ENCODE results near the gene USP28. TPM values are rescaled to one million over a fixed set of nuclear protein-coding genes. Genes with fewer than 3 reads are reported as not detected.

Gene USP28, protein sequence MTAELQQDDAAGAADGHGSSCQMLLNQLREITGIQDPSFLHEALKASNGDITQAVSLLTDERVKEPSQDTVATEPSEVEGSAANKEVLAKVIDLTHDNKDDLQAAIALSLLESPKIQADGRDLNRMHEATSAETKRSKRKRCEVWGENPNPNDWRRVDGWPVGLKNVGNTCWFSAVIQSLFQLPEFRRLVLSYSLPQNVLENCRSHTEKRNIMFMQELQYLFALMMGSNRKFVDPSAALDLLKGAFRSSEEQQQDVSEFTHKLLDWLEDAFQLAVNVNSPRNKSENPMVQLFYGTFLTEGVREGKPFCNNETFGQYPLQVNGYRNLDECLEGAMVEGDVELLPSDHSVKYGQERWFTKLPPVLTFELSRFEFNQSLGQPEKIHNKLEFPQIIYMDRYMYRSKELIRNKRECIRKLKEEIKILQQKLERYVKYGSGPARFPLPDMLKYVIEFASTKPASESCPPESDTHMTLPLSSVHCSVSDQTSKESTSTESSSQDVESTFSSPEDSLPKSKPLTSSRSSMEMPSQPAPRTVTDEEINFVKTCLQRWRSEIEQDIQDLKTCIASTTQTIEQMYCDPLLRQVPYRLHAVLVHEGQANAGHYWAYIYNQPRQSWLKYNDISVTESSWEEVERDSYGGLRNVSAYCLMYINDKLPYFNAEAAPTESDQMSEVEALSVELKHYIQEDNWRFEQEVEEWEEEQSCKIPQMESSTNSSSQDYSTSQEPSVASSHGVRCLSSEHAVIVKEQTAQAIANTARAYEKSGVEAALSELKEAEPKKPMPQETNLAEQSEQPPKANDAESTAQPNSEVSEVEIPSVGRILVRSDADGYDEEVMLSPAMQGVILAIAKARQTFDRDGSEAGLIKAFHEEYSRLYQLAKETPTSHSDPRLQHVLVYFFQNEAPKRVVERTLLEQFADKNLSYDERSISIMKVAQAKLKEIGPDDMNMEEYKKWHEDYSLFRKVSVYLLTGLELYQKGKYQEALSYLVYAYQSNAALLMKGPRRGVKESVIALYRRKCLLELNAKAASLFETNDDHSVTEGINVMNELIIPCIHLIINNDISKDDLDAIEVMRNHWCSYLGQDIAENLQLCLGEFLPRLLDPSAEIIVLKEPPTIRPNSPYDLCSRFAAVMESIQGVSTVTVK
- total RNA-seq, result 28.9 and 30.1 TPM in 2 replicates

DNA sequence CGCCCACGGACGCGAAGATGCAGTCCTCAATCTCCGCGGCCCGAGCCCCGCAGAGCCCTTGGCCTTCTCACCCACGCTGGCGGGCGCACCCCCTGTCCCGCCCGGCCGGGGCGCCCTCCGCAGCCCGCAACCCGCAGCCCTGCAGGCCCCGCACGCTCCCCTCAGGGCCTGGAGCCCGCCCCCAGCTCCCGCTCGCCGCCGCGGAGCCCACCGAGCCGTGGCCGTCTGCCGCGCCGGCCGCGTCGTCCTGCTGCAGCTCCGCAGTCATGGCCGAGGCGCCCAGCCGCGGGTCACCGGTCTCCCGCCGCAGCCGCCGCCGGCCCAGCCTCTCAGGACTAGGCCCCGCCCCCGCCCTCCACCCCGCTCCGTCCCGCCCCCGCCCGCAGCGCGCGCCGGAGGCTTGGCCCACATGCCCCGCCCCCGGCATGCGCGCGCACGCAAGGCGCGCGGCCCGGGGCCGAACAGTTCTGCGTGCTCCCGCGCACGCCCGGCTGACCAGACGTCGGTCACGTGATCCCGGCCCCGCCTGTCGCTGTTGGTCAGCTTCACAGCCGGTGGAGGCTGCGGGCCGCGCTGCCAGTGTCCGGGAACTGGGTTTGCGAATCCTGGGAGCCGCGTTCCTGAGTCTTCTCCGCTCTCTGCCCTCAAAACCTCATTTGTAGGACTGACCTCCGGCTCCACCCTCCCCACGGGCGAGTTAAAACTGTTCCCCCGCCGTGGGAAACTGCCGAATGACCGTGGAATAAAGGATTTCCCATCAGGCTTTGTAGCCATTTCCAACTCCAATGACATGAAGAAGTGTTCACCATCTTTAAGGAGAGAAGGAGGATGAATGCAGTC is at the start of gene USP28:
TSS of gene USP28 (minus strand) at position 339 of the 840 bp plus-strand sequence. CDS start at position 268, 71 bp downstream.

DNA sequence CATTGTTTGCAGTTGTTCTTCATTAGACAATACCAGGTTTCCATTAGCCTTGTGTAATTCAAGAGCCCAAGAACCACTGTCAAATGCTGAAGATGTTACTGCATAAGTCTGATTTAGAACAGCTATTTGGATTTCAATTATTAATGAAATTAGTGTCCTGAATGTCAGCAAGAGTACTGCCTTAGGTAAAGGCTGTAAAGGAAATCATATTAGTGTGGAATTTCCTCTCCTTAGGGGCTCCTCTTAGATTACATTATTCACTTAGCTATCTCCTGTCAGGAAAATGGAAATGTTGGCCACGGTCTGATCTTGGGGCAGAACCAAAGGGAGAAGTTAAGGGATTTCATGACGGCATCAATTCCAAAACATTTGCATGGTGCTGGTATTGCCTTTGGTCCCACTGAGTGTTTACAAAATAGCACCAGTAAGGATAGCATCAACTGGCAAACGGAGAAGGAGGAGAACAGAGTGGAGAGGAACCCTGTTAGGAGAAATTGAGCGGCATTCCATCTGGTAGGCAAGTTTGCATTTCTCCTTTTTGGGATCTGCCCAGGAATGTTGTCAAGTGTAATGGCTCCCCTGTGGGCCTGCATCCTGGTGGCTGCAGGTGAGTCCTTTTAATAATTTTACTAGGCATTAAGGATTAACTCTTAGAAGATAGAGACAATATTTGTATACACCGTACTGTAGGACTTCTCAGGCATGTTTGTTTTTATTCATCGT is 29.2 kb upstream of the USP28 start, which contains the start of gene HTR3B:
TSS of gene HTR3B (plus strand) at position 418 of the 723 bp plus-strand sequence. CDS start at position 556, 138 bp downstream.

DNA sequence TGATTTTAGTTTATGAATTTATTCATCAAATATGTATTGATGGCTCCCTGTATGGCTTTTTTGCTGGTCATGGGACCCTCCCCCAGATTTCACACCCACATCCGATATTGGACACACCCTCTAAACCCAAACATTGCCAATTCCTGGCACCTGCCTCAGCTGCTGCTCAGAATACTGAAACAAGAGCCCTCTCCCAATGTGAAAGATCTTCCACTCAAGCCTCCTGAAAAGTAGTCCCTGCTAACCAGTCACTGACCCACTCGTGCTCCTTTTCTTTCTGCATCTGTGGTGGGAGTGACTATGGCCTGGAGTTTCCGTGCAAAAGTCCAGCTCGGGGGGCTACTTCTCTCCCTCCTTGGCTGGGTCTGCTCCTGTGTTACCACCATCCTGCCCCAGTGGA is 95.9 kb downstream of the USP28 start, which contains the start of gene CLDN25:
TSS of gene CLDN25 (plus strand) at position 301 of the 400 bp plus-strand sequence. CDS start at position 301, 0 bp downstream.

DNA sequence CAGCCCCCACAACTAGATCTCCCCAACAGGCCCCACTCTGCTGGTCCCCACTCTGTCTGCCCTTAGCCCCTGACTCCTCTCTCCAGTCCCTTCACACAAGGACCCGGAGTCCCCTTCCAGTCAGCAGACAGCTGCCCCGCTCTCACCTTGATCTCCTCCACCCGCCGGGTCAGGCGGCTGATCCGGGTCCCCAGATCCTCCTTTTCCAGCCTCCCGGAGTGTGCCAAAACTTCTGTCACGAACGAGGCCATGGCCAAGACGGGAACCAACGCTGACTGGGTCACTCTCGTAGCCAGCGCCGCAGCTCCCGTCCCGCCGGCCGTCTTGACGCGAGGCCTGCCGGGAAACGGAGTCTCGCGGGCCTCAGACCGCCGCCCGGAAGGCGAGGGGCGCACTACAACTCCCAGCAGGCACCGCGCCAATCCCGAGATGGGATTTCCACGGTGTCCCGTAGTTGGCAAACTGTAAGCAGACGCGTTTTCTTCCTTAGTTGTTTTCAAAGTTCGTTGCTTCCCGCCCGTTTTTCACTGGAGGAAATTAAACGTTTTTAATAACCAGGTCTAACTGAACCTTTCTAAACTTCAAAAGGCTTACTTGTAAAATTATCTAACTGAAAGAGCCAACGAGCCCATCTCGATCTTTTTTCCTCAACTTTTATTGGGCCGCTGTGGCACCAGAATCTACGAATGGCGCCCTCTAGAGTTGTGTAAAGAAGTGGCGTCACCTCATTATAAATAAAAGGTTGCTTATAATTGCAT is 101.8 kb downstream of the USP28 start, which contains the start of gene ZW10:
TSS of gene ZW10 (minus strand) at position 277 of the 758 bp plus-strand sequence. CDS start at position 251, 26 bp downstream.

Other genes starting within 250 kb of the USP28 start
- gene TMPRSS5, start 169.3 kb downstream of the USP28 start, total RNA-seq, result under 0.01 and 0.17 TPM in 2 replicates
- gene ZW10, start 101.9 kb downstream of the USP28 start, total RNA-seq, result 16.9 and 30.1 TPM in 2 replicates
- not detected in 2 replicates for gene CLDN25, start 95.8 kb downstream of the USP28 start, total RNA-seq
- not detected in 2 replicates for gene HTR3B, start 29.2 kb upstream of the USP28 start, total RNA-seq
- gene HTR3A, start 99.5 kb upstream of the USP28 start, total RNA-seq, result not detected in 2 replicates
- under 0.01 TPM in 1 of 2 replicates, not detected in the other for gene ZBTB16, start 184.1 kb upstream of the USP28 start, total RNA-seq